Neural crest cell (in vitro differentiated cells): Measurements from ENCODE around the gene SLC4A11. TPM values are rescaled to one million over a fixed set of nuclear protein-coding genes. Genes with fewer than 3 reads are reported as not detected.

ENCODE experiments used
- DNase-seq: peaks from one replicate; pipeline ENCODE4 v3.0.0; 2021; ENCODE audit warnings: low read depth, mixed read lengths, low spot score
- H3K27ac Mint-ChIP-seq: one replicate; pipeline ENCODE4 v1.8.0; 2021; ENCODE audit warnings: mild to moderate bottlenecking, mixed read lengths; ENCODE audit not compliant: unreplicated experiment
- H3K27me3 Mint-ChIP-seq: 2 replicates; pipeline ENCODE4 v1.8.0; 2021; ENCODE audit warnings: low read depth, mild to moderate bottlenecking, mixed read lengths
- H3K36me3 Mint-ChIP-seq: 2 replicates; pipeline ENCODE4 v1.8.0; 2021; ENCODE audit warnings: low read depth, mild to moderate bottlenecking, mixed read lengths
- H3K4me1 Mint-ChIP-seq: 2 replicates; pipeline ENCODE4 v1.8.0; 2021; ENCODE audit warnings: mixed read lengths
- H3K4me3 Mint-ChIP-seq: one replicate; pipeline ENCODE4 v1.8.0; 2021; ENCODE audit warnings: mild to moderate bottlenecking, mixed read lengths
- H3K9me3 Mint-ChIP-seq: 2 replicates; pipeline ENCODE4 v1.8.0; 2021; ENCODE audit warnings: mixed read lengths
- CTCF ChIP-seq: fragments of 200-600 bp; sonication (generic); conservative IDR thresholded peaks from 2 replicates; pipeline ENCODE4 v1.5.0; 2021; ENCODE audit warnings: antibody characterized with exemption, mild to moderate bottlenecking
- total RNA-seq: library from RNA; stranded (reverse); gene quantifications from 2 replicates; pipeline ENCODE4 v1.2.1, GENCODE V29; 2021

SLC4A11 gene
- total RNA-seq, 1 donor from 2014 or later = 0.89 TPM

GRCh38 chr20:3177746-3178485 lies 61.1 kb downstream of the SLC4A11 start:
- peaks cover 10% of the 10 kb centered on the region for H3K27me3 Mint-ChIP-seq
- no peaks in the 10 kb centered on the region for H3K36me3 Mint-ChIP-seq
- no peak for TF ChIP-seq CTCF
- H3K4me3 Mint-ChIP-seq = peak overlapping the region; percentile 62
- no peak overlapping the region for H3K27ac Mint-ChIP-seq
- no peaks in the 10 kb centered on the region for H3K9me3 Mint-ChIP-seq
- DNase-seq = no peak
- H3K4me1 Mint-ChIP-seq = peaks cover 15% of the 10 kb centered on the region

Other genes starting within 250 kb of the SLC4A11 start
- gene GNRH2, start 195.6 kb downstream of the SLC4A11 start, total RNA-seq = 1.3 and 2.4 TPM in 2 replicates
- 77.9 and 80.7 TPM in 2 replicates for gene MRPS26, start 193.1 kb downstream of the SLC4A11 start, total RNA-seq
- not detected in 2 replicates for gene OXT, start 167.6 kb downstream of the SLC4A11 start, total RNA-seq
- not detected in 2 replicates for gene AVP, start 154.5 kb downstream of the SLC4A11 start, total RNA-seq
- gene FASTKD5, start 79.3 kb downstream of the SLC4A11 start, total RNA-seq = 17.1 and 18.8 TPM in 2 replicates
- gene UBOX5, start 79.3 kb downstream of the SLC4A11 start, total RNA-seq = 8.3 and 9.8 TPM in 2 replicates
- 10.8 and 11.0 TPM in 2 replicates for gene LZTS3, start 65.6 kb downstream of the SLC4A11 start, total RNA-seq
- gene DDRGK1, start 34.5 kb downstream of the SLC4A11 start, total RNA-seq = 56.6 and 57.2 TPM in 2 replicates
- 58.7 and 67.0 TPM in 2 replicates for gene ITPA, start 29.7 kb downstream of the SLC4A11 start, total RNA-seq
- 13.2 and 13.5 TPM in 2 replicates for gene DNAAF9, start 168.5 kb upstream of the SLC4A11 start, total RNA-seq
- gene ATRN, start 231.8 kb upstream of the SLC4A11 start, total RNA-seq = 28.6 and 28.7 TPM in 2 replicates